Astrocyte (in vitro differentiated cells and primary cell): ENCODE results near the gene USP32. TPM values are rescaled to one million over a fixed set of nuclear protein-coding genes. Genes with fewer than 3 reads are reported as not detected.

Experiments used
- DNase-seq: peaks from one replicate; pipeline ENCODE4 v3.0.0-alpha.2; 2010; ENCODE audit warnings: low read depth
- FAIRE-seq: peaks from 2 replicates; lab custom pipeline; 2011; peaks lifted over from hg19 to GRCh38; lab: Jason Lieb, UNC
- H2AFZ ChIP-seq: 2 replicates; pipeline ENCODE4 v1.6.0; 2012; ENCODE audit warnings: low read depth, low read length, inconsistent platforms
- H3K27ac ChIP-seq: 2 replicates; pipeline ENCODE4 v1.5.1; 2011; ENCODE audit warnings: low read depth, low read length, inconsistent platforms
- H3K27me3 ChIP-seq: 2 replicates; pipeline ENCODE4 v1.6.0; 2011; ENCODE audit warnings: low read length, inconsistent platforms; ENCODE audit not compliant: insufficient read depth
- H3K36me3 ChIP-seq: 2 replicates; pipeline ENCODE4 v1.5.1; 2011; ENCODE audit warnings: low read length, inconsistent platforms; ENCODE audit not compliant: insufficient read depth
- H3K4me1 ChIP-seq: 2 replicates; pipeline ENCODE4 v1.5.1; 2011; ENCODE audit warnings: low read length, inconsistent platforms; ENCODE audit not compliant: insufficient read depth
- H3K4me2 ChIP-seq: 2 replicates; pipeline ENCODE4 v1.6.0; 2012; ENCODE audit warnings: low read length, inconsistent platforms
- H3K4me3 ChIP-seq: 2 replicates; pipeline ENCODE4 v1.5.1; 2011; ENCODE audit warnings: low read depth, mild to moderate bottlenecking, low read length, inconsistent platforms; ENCODE audit not compliant: insufficient read depth
- H3K79me2 ChIP-seq: 2 replicates; pipeline ENCODE4 v1.6.0; 2012; ENCODE audit warnings: mild to moderate bottlenecking, low read length, inconsistent platforms; ENCODE audit not compliant: insufficient read depth
- H3K9ac ChIP-seq: 2 replicates; pipeline ENCODE4 v1.6.0; 2012; ENCODE audit warnings: mild to moderate bottlenecking, low read length, inconsistent platforms
- H3K9me3 ChIP-seq: 2 replicates; pipeline ENCODE4 v1.5.1; 2012; ENCODE audit warnings: low read depth, mild to moderate bottlenecking, low read length, inconsistent platforms; ENCODE audit not compliant: insufficient read depth
- H4K20me1 ChIP-seq: 2 replicates; pipeline ENCODE4 v1.6.0; 2012; ENCODE audit warnings: low read length, inconsistent platforms; ENCODE audit not compliant: insufficient read depth
- H3K27ac Mint-ChIP-seq: one replicate; pipeline ENCODE4 v1.8.0; 2021; ENCODE audit warnings: mild to moderate bottlenecking, mixed read lengths; ENCODE audit not compliant: unreplicated experiment
- H3K27me3 Mint-ChIP-seq: one replicate; pipeline ENCODE4 v1.8.0; 2021; ENCODE audit warnings: low read depth, mixed read lengths; ENCODE audit not compliant: unreplicated experiment
- H3K36me3 Mint-ChIP-seq: one replicate; pipeline ENCODE4 v1.8.0; 2021; ENCODE audit warnings: low read depth, mixed read lengths; ENCODE audit not compliant: unreplicated experiment
- H3K4me1 Mint-ChIP-seq: one replicate; pipeline ENCODE4 v1.8.0; 2021; ENCODE audit warnings: low read depth, mixed read lengths; ENCODE audit not compliant: unreplicated experiment
- H3K4me3 Mint-ChIP-seq: one replicate; pipeline ENCODE4 v1.8.0; 2021; ENCODE audit warnings: mild to moderate bottlenecking, moderate library complexity, mixed read lengths; ENCODE audit not compliant: unreplicated experiment
- H3K9me3 Mint-ChIP-seq: one replicate; pipeline ENCODE4 v1.8.0; 2021; ENCODE audit warnings: mild to moderate bottlenecking, mixed read lengths; ENCODE audit not compliant: unreplicated experiment
- EZH2 ChIP-seq: IDR thresholded peaks from 2 replicates; pipeline ENCODE4 v1.6.1; 2012; ENCODE audit warnings: mild to moderate bottlenecking, low read length, inconsistent platforms; ENCODE audit not compliant: insufficient read depth
- total RNA-seq: library from RNA; stranded (reverse); gene quantifications from 2 replicates; pipeline ENCODE4 v1.2.1, GENCODE V29; 2021
- TF ChIP-seq, protein P1 (sequence below): IDR thresholded peaks from 2 replicates; pipeline ENCODE4 v1.5.1; 2011; ENCODE audit warnings: low read depth, mild to moderate bottlenecking, inconsistent platforms, low read length, moderate library complexity; ENCODE audit not compliant: insufficient read depth

The USP32 gene
- total RNA-seq, 1 donor from 2014 or later: 40.2 TPM

DNA sequence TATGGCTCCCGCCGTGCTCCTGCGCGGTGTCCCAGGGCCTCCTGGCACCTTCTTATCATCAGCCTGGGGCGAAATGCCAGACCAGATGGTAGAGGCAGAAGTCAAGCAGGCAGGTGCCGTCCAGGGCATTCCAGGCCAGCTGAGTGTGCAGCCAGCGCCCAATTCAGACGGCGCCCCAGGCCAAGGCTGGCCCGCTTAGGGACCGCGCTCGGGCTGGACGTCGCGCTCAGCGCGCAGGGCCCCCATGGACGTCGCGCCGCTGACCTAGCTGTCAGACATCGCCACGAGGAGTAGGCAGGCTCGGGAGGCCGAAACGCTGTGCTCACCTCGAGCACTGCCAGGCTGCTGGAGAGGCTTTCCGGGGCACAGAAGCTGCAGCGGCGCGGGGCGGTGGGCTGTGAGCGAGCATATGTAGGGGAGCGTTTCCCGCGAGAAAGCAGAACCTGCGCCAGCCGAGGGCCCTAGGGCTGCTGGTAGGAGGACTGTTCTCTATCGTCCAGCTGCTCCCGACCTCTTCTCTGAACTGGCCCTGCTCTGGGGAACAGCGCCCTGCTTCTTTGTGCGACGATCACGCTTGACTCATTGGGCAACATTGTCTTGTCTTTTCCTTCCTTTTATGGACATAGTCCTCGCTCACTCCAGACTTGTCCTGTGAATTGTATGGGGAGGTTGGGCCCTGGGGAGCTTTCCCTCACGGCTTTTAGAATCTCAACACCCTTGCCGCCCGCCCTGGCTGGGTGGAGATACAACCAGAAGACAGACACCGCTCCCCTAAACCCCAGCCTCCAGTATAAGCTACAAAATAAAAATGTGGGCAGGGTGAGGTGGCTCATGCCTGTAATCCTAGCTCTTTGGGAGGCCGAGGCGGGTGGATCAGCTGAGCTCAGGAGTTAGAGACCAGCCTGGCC, 250.6 kb downstream of the USP32 start:
- Histone ChIP-seq H3K79me2 (no peaks in the 10 kb centered on the region), H3K27ac (no peak overlapping the region), H4K20me1 (peaks cover 4% of the 10 kb centered on the region), H3K27me3 (peaks cover 51% of the 10 kb centered on the region), H3K36me3 (no peaks in the 10 kb centered on the region), H3K9me3 (peaks cover 3% of the 10 kb centered on the region), H3K4me3 (no peak overlapping the region), H2AFZ (peak overlapping the region; percentile 50), H3K4me2 (peak overlapping the region; percentile 89), H3K9ac (no peak overlapping the region), H3K4me1 (peaks cover 23% of the 10 kb centered on the region)
- DNase-seq (no peak), FAIRE-seq (peak; percentile 20)
- Mint-ChIP-seq H3K27me3 (peaks cover 48% of the 10 kb centered on the region), H3K36me3 (no peaks in the 10 kb centered on the region), H3K4me3 (peak overlapping the region; percentile 64), H3K4me1 (peaks cover 18% of the 10 kb centered on the region), H3K9me3 (peaks cover 3% of the 10 kb centered on the region), H3K27ac (peak overlapping the region; percentile 92)
- TF ChIP-seq, protein P1, sequence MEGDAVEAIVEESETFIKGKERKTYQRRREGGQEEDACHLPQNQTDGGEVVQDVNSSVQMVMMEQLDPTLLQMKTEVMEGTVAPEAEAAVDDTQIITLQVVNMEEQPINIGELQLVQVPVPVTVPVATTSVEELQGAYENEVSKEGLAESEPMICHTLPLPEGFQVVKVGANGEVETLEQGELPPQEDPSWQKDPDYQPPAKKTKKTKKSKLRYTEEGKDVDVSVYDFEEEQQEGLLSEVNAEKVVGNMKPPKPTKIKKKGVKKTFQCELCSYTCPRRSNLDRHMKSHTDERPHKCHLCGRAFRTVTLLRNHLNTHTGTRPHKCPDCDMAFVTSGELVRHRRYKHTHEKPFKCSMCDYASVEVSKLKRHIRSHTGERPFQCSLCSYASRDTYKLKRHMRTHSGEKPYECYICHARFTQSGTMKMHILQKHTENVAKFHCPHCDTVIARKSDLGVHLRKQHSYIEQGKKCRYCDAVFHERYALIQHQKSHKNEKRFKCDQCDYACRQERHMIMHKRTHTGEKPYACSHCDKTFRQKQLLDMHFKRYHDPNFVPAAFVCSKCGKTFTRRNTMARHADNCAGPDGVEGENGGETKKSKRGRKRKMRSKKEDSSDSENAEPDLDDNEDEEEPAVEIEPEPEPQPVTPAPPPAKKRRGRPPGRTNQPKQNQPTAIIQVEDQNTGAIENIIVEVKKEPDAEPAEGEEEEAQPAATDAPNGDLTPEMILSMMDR: no peak
- TF ChIP-seq EZH2: no peak

DNA sequence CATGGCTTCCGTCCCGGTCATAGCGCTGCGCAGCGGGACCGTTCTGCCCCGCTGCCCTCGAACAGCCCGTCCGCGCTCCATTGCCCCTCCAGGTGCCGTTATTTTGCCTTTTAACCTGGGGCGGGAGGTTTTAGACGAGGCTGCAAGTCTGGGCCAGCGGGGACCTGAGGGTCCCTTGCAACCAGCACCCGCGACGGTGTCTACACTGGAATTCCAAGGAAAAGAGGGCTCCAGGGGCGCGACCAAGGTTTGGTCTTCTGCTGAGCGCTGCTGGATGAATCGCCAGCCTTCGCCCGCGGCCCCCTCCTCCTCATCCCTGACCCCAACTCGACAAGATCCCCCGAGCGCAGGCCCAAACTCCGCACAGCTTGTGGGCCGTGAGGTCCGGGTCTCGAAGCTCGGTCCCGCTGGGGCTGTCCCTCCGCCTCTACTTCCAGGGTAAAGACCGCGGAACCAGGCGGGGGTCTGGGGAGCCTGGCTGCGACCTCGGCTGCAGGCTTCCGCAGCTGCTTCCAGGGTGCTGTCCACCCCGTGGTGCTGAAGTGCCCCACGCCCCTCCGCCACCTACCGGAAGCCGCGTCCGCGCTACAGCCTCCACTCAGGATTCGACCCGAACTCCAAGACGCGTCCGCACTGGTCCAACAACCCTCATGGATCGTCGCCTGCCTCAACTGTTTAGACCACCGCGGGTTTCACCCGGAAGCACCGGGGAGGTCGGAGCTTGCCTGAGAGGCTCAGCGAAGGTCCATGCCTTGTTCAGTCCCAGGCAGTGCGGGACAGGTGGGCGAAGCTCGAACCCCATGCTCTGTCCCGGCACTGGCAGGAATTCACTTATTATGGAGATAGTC, 252.3 kb downstream of the USP32 start:
- no peak overlapping the region for H3K27ac ChIP-seq
- H3K4me3 ChIP-seq: peak overlapping the region; percentile 15
- peaks cover 3% of the 10 kb centered on the region for H3K9me3 ChIP-seq
- H3K4me2 ChIP-seq: peak overlapping the region; percentile 79
- no peak overlapping the region for H3K27ac Mint-ChIP-seq
- peaks cover 10% of the 10 kb centered on the region for H3K4me1 Mint-ChIP-seq
- H3K4me1 ChIP-seq: peaks cover 31% of the 10 kb centered on the region
- no peak overlapping the region for H3K4me3 Mint-ChIP-seq
- H3K9ac ChIP-seq: no peak overlapping the region
- H3K9me3 Mint-ChIP-seq: peaks cover 9% of the 10 kb centered on the region
- H3K79me2 ChIP-seq: no peaks in the 10 kb centered on the region
- H3K36me3 ChIP-seq: no peaks in the 10 kb centered on the region
- FAIRE-seq (no peak), DNase-seq (peak; percentile 44)
- H4K20me1 ChIP-seq: peaks cover 4% of the 10 kb centered on the region
- H3K27me3 ChIP-seq: peaks cover 37% of the 10 kb centered on the region
- peaks cover 52% of the 10 kb centered on the region for H3K27me3 Mint-ChIP-seq
- no peaks in the 10 kb centered on the region for H3K36me3 Mint-ChIP-seq
- TF ChIP-seq, protein P1: peak; percentile 51
- peak; percentile 90 for TF ChIP-seq EZH2
- H2AFZ ChIP-seq: peak overlapping the region; percentile 32
